Erythroblast (primary cell): ENCODE results near the gene CACNA1G.

ENCODE experiments used
- GATA1 ChIP-seq: IDR thresholded peaks from 2 replicates; pipeline ENCODE4 v1.6.1; 2011; ENCODE audit warnings: low read depth, mild to moderate bottlenecking, control low read depth, low read length, moderate library complexity
- POLR2A ChIP-seq: IDR thresholded peaks from 2 replicates; pipeline ENCODE4 v1.6.1; 2011; ENCODE audit warnings: mild to moderate bottlenecking, low read length

DNA sequence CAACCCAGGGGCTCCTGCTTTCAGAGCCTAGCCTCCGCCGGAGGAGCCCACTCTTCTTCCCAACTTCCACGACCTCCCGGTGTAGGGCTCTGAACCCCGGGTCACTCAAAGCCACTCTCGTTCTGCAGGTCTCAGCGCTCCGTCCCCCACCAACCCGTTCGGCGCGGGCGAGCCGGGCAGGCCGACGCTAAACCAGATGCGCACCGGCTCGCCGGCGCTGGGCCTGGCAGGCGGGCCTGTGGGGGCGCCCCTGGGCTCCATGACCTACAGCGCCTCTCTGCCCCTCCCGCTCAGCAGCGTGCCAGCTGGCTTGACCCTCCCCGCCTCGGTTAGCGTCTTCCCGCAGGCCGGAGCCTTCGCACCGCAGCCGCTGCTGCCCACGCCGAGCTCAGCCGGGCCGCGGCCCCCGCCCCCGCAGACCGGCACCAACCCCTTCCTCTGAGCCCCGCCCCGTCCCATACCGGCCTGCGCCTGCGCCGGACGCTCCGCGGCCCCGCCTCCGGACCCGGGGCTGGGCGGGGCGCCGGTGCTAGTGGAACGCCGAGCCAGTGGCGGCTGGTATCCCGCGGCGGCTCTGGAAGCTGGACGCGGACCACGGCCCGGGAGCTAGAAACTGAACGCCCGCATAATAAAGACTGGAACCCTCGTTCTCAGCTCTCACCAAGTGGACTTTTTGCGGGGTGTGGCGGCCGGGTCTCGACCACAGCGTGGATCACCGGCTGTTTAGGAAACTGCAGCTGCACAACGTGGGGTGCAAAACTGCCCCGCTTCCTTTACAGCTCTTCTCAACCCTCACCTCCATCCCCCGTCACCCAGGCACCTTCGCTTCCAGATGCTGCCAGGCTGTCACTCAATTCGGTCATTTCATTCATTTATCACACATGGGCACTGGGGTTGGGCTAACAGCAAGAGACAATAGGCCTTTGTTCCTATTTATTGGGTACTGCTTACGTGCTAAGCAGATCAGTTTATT lies 18.5 kb upstream of the CACNA1G start:
- TF ChIP-seq POLR2A (peak; percentile 24), GATA1 (no peak)
